Natural killer cell (primary cell): ENCODE data around the gene PRDX5. TPM values are rescaled to one million over a fixed set of nuclear protein-coding genes. Genes with fewer than 3 reads are reported as not detected.

Experiments used
- ATAC-seq, 3 donors: fragments of 150-1000 bp in 2 of 3; fragments of 200-7000 bp in 1 of 3; cut with Tn5 transposase; 1 replicate in 1 of 3; 2 replicates in 2 of 3; pipeline ENCODE4 v1.10.0; 2021; ENCODE audit warnings: mild to moderate bottlenecking in 2 of 3, moderate library complexity in 2 of 3
- DNase-seq, 2 donors: peaks; one replicate each; pipeline versions ENCODE4 v3.0.0 to v3.0.0-alpha.2; 2013 to 2021; ENCODE audit warnings: mixed read lengths in 1 of 2
- H3K27ac ChIP-seq: one replicate; pipeline ENCODE4 v1.5.1; 2013; ENCODE audit warnings: mild to moderate bottlenecking, low read length
- H3K27me3 ChIP-seq: one replicate; pipeline ENCODE4 v1.6.1; 2013; ENCODE audit warnings: low read length; ENCODE audit not compliant: control insufficient read depth, insufficient read depth
- H3K36me3 ChIP-seq: one replicate; pipeline ENCODE4 v1.6.1; 2013; ENCODE audit warnings: low read length; ENCODE audit not compliant: control insufficient read depth, insufficient read depth
- H3K4me1 ChIP-seq: one replicate; pipeline ENCODE4 v1.6.1; 2013; ENCODE audit warnings: low read length; ENCODE audit not compliant: control insufficient read depth, insufficient read depth
- H3K4me3 ChIP-seq: one replicate; pipeline ENCODE4 v1.5.1; 2013; ENCODE audit warnings: low read length
- H3K9me3 ChIP-seq: one replicate; pipeline ENCODE4 v1.6.1; 2013; ENCODE audit warnings: low read length; ENCODE audit not compliant: control insufficient read depth, insufficient read depth
- H3K27ac Mint-ChIP-seq, 2 donors: one replicate each; pipeline ENCODE4 v1.8.0; 2022; ENCODE audit warnings: mild to moderate bottlenecking in 2 of 2, mixed read lengths in 2 of 2, moderate library complexity in 1 of 2
- H3K27me3 Mint-ChIP-seq, 2 donors: one replicate each; pipeline ENCODE4 v1.8.0; 2022; ENCODE audit warnings: low read depth in 2 of 2, mixed read lengths in 2 of 2
- H3K36me3 Mint-ChIP-seq: one replicate; pipeline ENCODE4 v1.8.0; 2022; ENCODE audit warnings: mixed read lengths
- H3K4me1 Mint-ChIP-seq, 2 donors: one replicate each; pipeline ENCODE4 v1.8.0; 2022; ENCODE audit warnings: mixed read lengths in 2 of 2
- H3K4me3 Mint-ChIP-seq: one replicate; pipeline ENCODE4 v1.8.0; 2022; ENCODE audit warnings: mild to moderate bottlenecking, moderate library complexity, mixed read lengths
- H3K9me3 Mint-ChIP-seq, 2 donors: one replicate each; pipeline ENCODE4 v1.8.0; 2022; ENCODE audit warnings: mixed read lengths in 2 of 2
- CTCF ChIP-seq: fragments of 200-600 bp; IDR thresholded peaks from one replicate; pipeline ENCODE4 v1.8.0; 2022; ENCODE audit warnings: antibody characterized with exemption
- WGBS: methylation state at CpG from one replicate; pipeline ENCODE4 v1.1.7; 2013; ENCODE audit warnings: missing lambda C conversion rate; ENCODE audit not compliant: insufficient coverage; 5-methylcytosine and 5-hydroxymethylcytosine counted together
- intact Hi-C: fragments of 100-400 bp; cut with micrococcal nuclease; formaldehyde crosslinking; loops from one replicate; pipeline ENCODE4 v1.14.2; 2022
- total RNA-seq, 4 donors: library from RNA; stranded (reverse); fragments of 120-200 nt in 1 of 4; gene quantifications; one replicate each; pipeline versions ENCODE4 v1.2.3 to v1.2.4, GENCODE V29; 2013 to 2022

Gene PRDX5
- total RNA-seq, 3 donors from 2014 or later (not counting 1 experiment from before 2014, with no cell fraction given): 85.9 to 104 (median 88.8) TPM

DNA sequence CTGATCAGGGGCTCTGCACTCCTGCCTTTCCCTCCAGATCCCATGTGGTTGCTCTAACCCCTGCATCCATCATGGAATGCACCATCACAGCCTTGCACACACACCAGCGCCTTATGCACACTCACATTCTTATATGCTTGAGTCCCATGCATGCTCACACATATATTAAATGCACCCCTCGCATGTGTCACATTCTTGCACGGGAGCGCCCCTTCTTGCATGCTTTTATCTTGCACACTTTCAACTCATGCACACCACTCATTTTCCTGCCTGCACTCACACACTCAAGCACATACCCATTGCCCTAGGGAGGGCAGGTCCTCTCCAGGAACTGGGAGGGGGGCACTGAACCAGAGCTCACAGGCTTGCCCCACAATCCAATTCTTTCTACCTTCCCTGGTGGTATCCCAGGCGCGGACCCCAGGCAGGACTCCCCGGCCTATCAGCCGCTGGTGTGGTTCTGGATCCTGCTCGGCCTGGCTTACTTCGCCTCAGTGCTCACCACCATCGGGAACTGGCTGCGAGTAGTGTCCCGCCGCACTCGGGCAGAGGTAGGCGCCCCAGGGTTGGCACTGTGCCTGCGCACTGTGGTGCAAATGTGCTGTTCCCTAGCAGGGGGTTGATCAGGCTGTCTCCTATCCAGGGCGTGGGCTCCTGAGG is 20.1 kb upstream of the PRDX5 start:
- peaks cover 43 to 61% of the 10 kb centered on the region in 2 donors for H3K27me3 Mint-ChIP-seq
- WGBS: 18% methylated on average over 18 of the region's 18 CpGs
- peaks cover 6 to 19% of the 10 kb centered on the region in 2 donors for H3K4me1 Mint-ChIP-seq
- no peak for TF ChIP-seq CTCF
- intact Hi-C loops: no loop called here
- no peak overlapping the region for H3K4me3 Mint-ChIP-seq
- Histone ChIP-seq H3K4me1 (peaks cover 24% of the 10 kb centered on the region), H3K9me3 (no peaks in the 10 kb centered on the region), H3K4me3 (no peak overlapping the region), H3K27ac (no peak overlapping the region), H3K27me3 (peaks cover 56% of the 10 kb centered on the region), H3K36me3 (no peaks in the 10 kb centered on the region)
- H3K27ac Mint-ChIP-seq: no peak overlapping the region
- no peak for ATAC-seq
- peak in 1 of 2 donors; percentile 44 for DNase-seq
- H3K9me3 Mint-ChIP-seq: no peaks in the 10 kb centered on the region
- no peaks in the 10 kb centered on the region for H3K36me3 Mint-ChIP-seq

- 2% methylated on average over 58 of the region's 60 CpGs for WGBS
- Histone ChIP-seq H3K4me3 (no peak overlapping the region), H3K4me1 (peaks cover 32% of the 10 kb centered on the region), H3K27ac (no peak overlapping the region), H3K9me3 (no peaks in the 10 kb centered on the region), H3K27me3 (peaks cover 53% of the 10 kb centered on the region), H3K36me3 (no peaks in the 10 kb centered on the region)
- Mint-ChIP-seq H3K4me3 (peak overlapping the region; percentile 69), H3K27me3 (peaks cover 43 to 54% of the 10 kb centered on the region in 2 donors), H3K9me3 (no peaks in the 10 kb centered on the region), H3K4me1 (peaks cover 10 to 24% of the 10 kb centered on the region in 2 donors), H3K27ac (peak overlapping the region in 1 of 2 donors; percentile 86), H3K36me3 (no peaks in the 10 kb centered on the region)
- no peak for ATAC-seq
- TF ChIP-seq CTCF: no peak
- intact Hi-C loops: no loop called here
- no peak for DNase-seq
Observed at GRCh38 chr11:64298966-64299846, 18.7 kb upstream of the PRDX5 start.

- WGBS: 4% methylated on average over 54 of the region's 54 CpGs
- no peak within 1 kb of the TSS for H3K4me3 ChIP-seq
- H3K27me3 ChIP-seq: peaks cover 52% of the 10 kb centered on the region
- Mint-ChIP-seq H3K27ac (peak within 1 kb of the TSS; percentile 68 to 86), H3K4me3 (peak within 1 kb of the TSS; percentile 74), H3K9me3 (no peaks in the 10 kb centered on the region), H3K27me3 (peaks cover 35 to 49% of the 10 kb centered on the region in 2 donors), H3K36me3 (no peaks in the 10 kb centered on the region), H3K4me1 (peaks cover 14 to 28% of the 10 kb centered on the region in 2 donors)
- no peaks in the 10 kb centered on the region for H3K36me3 ChIP-seq
- peak in 1 of 2 donors; percentile 57 for DNase-seq
- no peak for ATAC-seq
- H3K4me1 ChIP-seq: peaks cover 38% of the 10 kb centered on the region
- intact Hi-C loops: loop anchor here (5.0 kb wide), 1 partner anchor 113 kb away; the partner anchor contains the start of gene STIP1
- no peaks in the 10 kb centered on the region for H3K9me3 ChIP-seq
- TF ChIP-seq CTCF: no peak
- no peak within 1 kb of the TSS for H3K27ac ChIP-seq
Observed at GRCh38 chr11:64299847-64300648, 17.9 kb upstream of the PRDX5 start, which contains the start of gene CATSPERZ. CATSPERZ (plus strand) TSS chr11:64300358; CDS start chr11:64300411, 53 bp downstream.
